HepG2 (cell line): Measurements from ENCODE around the gene PABPC1L2A.
"Not testable (repeated sequence)": the region's sequence is repeated elsewhere in the genome, so short reads cannot be mapped to it uniquely, and the experiment has no call there.

Experiments used
- BHLHE40 ChIP-seq: IDR thresholded peaks from 2 replicates; pipeline ENCODE4 v1.6.1; 2011; ENCODE audit warnings: low read length, improper control_type of control experiment
- POGZ ChIP-seq: sonication (generic); formaldehyde crosslinking; IDR thresholded peaks from 2 replicates; pipeline ENCODE4 v1.4.0; 2020; ENCODE audit warnings: mild to moderate bottlenecking, missing genetic modification reagents
- ZKSCAN1 ChIP-seq: fragments of 150-350 bp; IDR thresholded peaks from 2 replicates; pipeline ENCODE4 v1.6.1; 2014; ENCODE audit warnings: low read length
- ZNF225 ChIP-seq: sonication (generic); formaldehyde crosslinking; IDR thresholded peaks from 2 replicates; pipeline ENCODE4 v1.4.0; 2020; ENCODE audit warnings: mild to moderate bottlenecking, missing genetic modification reagents
- ZNF30 ChIP-seq: sonication (generic); formaldehyde crosslinking; IDR thresholded peaks from 2 replicates; pipeline ENCODE4 v1.5.0; 2020; ENCODE audit warnings: mild to moderate bottlenecking, missing genetic modification reagents
- TF ChIP-seq, protein P1 (sequence below): sonication (generic); formaldehyde crosslinking; IDR thresholded peaks from 2 replicates; pipeline ENCODE4 v1.5.0; 2020; ENCODE audit warnings: mild to moderate bottlenecking, missing genetic modification reagents, moderate library complexity
- TF ChIP-seq, protein P2 (sequence below): sonication (generic); formaldehyde crosslinking; IDR thresholded peaks from 2 replicates; pipeline ENCODE4 v1.4.0; 2020; ENCODE audit warnings: mild to moderate bottlenecking, missing genetic modification reagents

DNA sequence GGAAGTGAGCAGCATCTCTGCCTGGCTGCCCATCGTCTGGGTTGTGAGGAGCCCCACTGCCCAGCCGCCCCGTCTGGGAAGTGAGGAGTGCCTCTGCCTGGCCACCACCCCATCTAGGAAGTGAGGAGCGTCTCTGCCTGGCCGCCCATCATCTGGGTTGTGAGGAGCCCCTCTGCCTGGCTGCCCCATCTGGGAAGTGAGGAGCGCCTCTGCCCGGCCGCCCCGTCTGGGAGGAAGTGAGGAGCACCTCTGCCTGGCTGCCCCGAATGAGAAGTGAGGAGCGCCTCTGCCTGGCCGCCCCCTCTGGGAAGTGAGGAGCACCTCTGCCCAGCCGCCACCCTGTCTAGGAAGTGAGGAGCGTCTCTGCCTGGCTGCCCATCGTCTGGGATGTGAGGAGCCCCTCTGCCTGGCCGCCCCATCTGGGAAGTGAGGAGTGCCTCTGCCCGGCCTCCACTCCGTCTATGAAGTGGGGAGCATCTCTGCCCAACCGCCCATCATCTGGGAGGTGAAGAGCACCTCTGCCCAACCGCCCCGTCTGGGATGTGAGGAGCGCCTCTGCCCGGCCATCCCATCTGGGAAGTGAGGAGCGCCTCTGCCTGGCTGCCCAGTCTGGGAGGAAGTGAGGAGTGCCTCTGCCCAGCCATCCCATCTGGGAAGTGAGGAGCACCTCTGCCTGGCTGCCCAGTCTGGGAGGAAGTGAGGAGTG, 11.4 kb downstream of the PABPC1L2A start:
- TF ChIP-seq, protein P1, sequence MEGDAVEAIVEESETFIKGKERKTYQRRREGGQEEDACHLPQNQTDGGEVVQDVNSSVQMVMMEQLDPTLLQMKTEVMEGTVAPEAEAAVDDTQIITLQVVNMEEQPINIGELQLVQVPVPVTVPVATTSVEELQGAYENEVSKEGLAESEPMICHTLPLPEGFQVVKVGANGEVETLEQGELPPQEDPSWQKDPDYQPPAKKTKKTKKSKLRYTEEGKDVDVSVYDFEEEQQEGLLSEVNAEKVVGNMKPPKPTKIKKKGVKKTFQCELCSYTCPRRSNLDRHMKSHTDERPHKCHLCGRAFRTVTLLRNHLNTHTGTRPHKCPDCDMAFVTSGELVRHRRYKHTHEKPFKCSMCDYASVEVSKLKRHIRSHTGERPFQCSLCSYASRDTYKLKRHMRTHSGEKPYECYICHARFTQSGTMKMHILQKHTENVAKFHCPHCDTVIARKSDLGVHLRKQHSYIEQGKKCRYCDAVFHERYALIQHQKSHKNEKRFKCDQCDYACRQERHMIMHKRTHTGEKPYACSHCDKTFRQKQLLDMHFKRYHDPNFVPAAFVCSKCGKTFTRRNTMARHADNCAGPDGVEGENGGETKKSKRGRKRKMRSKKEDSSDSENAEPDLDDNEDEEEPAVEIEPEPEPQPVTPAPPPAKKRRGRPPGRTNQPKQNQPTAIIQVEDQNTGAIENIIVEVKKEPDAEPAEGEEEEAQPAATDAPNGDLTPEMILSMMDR (CRISPR knock-in tag): not testable (repeated sequence)
- not testable (repeated sequence) for TF ChIP-seq POGZ (CRISPR knock-in tag); ZNF30 (CRISPR knock-in tag); ZKSCAN1; BHLHE40; ZNF225 (CRISPR knock-in tag)
- TF ChIP-seq, protein P2, sequence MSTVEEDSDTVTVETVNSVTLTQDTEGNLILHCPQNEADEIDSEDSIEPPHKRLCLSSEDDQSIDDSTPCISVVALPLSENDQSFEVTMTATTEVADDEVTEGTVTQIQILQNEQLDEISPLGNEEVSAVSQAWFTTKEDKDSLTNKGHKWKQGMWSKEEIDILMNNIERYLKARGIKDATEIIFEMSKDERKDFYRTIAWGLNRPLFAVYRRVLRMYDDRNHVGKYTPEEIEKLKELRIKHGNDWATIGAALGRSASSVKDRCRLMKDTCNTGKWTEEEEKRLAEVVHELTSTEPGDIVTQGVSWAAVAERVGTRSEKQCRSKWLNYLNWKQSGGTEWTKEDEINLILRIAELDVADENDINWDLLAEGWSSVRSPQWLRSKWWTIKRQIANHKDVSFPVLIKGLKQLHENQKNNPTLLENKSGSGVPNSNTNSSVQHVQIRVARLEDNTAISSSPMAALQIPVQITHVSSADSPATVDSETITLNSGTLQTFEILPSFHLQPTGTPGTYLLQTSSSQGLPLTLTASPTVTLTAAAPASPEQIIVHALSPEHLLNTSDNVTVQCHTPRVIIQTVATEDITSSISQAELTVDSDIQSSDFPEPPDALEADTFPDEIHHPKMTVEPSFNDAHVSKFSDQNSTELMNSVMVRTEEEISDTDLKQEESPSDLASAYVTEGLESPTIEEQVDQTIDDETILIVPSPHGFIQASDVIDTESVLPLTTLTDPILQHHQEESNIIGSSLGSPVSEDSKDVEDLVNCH (CRISPR knock-in tag): not testable (repeated sequence)
